HepG2 (cell line): Measurements from ENCODE around the gene PHOSPHO2. TPM values are rescaled to one million over a fixed set of nuclear protein-coding genes. Genes with fewer than 3 reads are reported as not detected.

Experiments used
- ATAC-seq: fragments of 200-7000 bp; cut with Tn5 transposase; 3 replicates; pipeline ENCODE4 v1.9.1; 2020; ENCODE audit warnings: mild to moderate bottlenecking, moderate library complexity
- BruUV-seq: library from RNA; stranded (reverse); fragments of 400-500 nt; replicated peaks from 2 replicates; lab custom pipeline; 2021; lab: Mats Ljungman, UMichigan
- CTCF ChIA-PET: fragments of 300-600 bp; formaldehyde crosslinking; extraction: SDS; loops from one replicate; lab custom pipeline; 2021; ENCODE audit warnings: low total read pairs, inconsistent platforms, low intra/inter-chr PET ratio; lab: Yijun Ruan, JAX
- POLR2A ChIA-PET: fragments of 350-600 bp; sonication (Branson Sonifier 250); formaldehyde crosslinking; loops from one replicate; lab custom pipeline; 2020; ENCODE audit warnings: antibody characterized with exemption, inconsistent platforms; lab: Yijun Ruan, JAX
- DNase-seq: peaks from one replicate; pipeline ENCODE4 v3.0.0-alpha.2; 2015; ENCODE audit warnings: low spot score
- FAIRE-seq: peaks from 3 replicates; lab custom pipeline; 2011; peaks lifted over from hg19 to GRCh38; lab: Jason Lieb, UNC
- H2AFZ ChIP-seq: one replicate; pipeline ENCODE4 v1.6.1; 2011; ENCODE audit warnings: low read length, inconsistent platforms
- H3K27ac ChIP-seq: fragments of 300-600 bp; 3 replicates; pipeline ENCODE4 v1.8.0; 2011; ENCODE audit warnings: mixed run types, mild to moderate bottlenecking, mixed read lengths, low read length, inconsistent platforms; ENCODE audit not compliant: insufficient read depth; ENCODE audit errors: extremely low read length
- H3K27me3 ChIP-seq, 2 experiments: fragments of 200-600 bp in 1 of 2; 2 replicates in 1 of 2; 3 replicates in 1 of 2; pipeline versions ENCODE4 v1.6.0 to v1.8.0; 2011; ENCODE audit warnings: low read length in 2 of 2, mild to moderate bottlenecking in 2 of 2, moderate library complexity in 2 of 2, inconsistent platforms in 1 of 2; ENCODE audit not compliant: insufficient read depth in 2 of 2, control insufficient read depth in 1 of 2
- H3K36me3 ChIP-seq, 2 experiments: fragments of 200-600 bp in 1 of 2; replicated peaks in 1 of 2; 2 replicates in 1 of 2; 3 replicates in 1 of 2; pipeline versions ENCODE4 v1.5.1 to v1.8.0; 2011; ENCODE audit warnings: low read length in 2 of 2, inconsistent platforms in 1 of 2; ENCODE audit not compliant: insufficient read depth in 2 of 2, control insufficient read depth in 1 of 2
- H3K4me1 ChIP-seq: 2 replicates; pipeline ENCODE4 v1.5.1; 2012; ENCODE audit warnings: low read length, inconsistent platforms; ENCODE audit not compliant: insufficient read depth
- H3K4me2 ChIP-seq: 2 replicates; pipeline ENCODE4 v1.6.0; 2011; ENCODE audit warnings: low read depth, low read length, inconsistent platforms
- H3K4me3 ChIP-seq, 3 experiments: fragments of 200-600 bp in 1 of 3; sonication (generic), shearing (Covaris generic) in 1 of 3; replicated peaks in 1 of 3; 2 replicates each; pipeline ENCODE4 v1.5.1; 2011 to 2016; ENCODE audit warnings: low read length in 3 of 3, inconsistent platforms in 2 of 3, low read depth in 2 of 3, mild to moderate bottlenecking in 2 of 3, control low read depth in 1 of 3, mixed read lengths in 1 of 3; ENCODE audit not compliant: insufficient read depth in 1 of 3
- H3K79me2 ChIP-seq: one replicate; pipeline ENCODE4 v1.6.1; 2011; ENCODE audit warnings: low read length, inconsistent platforms; ENCODE audit not compliant: insufficient read depth
- H3K9ac ChIP-seq: 2 replicates; pipeline ENCODE4 v1.6.0; 2011; ENCODE audit warnings: mild to moderate bottlenecking, low read depth, low read length, inconsistent platforms; ENCODE audit not compliant: insufficient read depth
- H3K9me3 ChIP-seq: 2 replicates; pipeline ENCODE4 v1.5.1; 2012; ENCODE audit warnings: mild to moderate bottlenecking, low read length
- H4K20me1 ChIP-seq: 2 replicates; pipeline ENCODE4 v1.6.0; 2011; ENCODE audit warnings: inconsistent platforms, mild to moderate bottlenecking, low read length, moderate library complexity; ENCODE audit not compliant: insufficient read depth
- DMTF1 ChIP-seq: sonication (generic); formaldehyde crosslinking; IDR thresholded peaks from 2 replicates; pipeline ENCODE4 v1.4.0; 2020; ENCODE audit warnings: mild to moderate bottlenecking, missing genetic modification reagents
- MAFG ChIP-seq: sonication (generic); formaldehyde crosslinking; IDR thresholded peaks from 2 replicates; pipeline ENCODE4 v1.5.1; 2020; ENCODE audit warnings: mild to moderate bottlenecking, missing genetic modification reagents
- MAX ChIP-seq: IDR thresholded peaks from 2 replicates; pipeline ENCODE4 v1.6.1; 2012; ENCODE audit warnings: inconsistent platforms
- MEIS2 ChIP-seq: sonication (generic); formaldehyde crosslinking; IDR thresholded peaks from 2 replicates; pipeline ENCODE4 v1.9.0; 2021; ENCODE audit warnings: mild to moderate bottlenecking, missing genetic modification reagents
- NR2C2 ChIP-seq: sonication (generic); formaldehyde crosslinking; IDR thresholded peaks from 2 replicates; pipeline ENCODE4 v1.4.0; 2020; ENCODE audit warnings: missing genetic modification reagents, mild to moderate bottlenecking, moderate library complexity, borderline replicate concordance
- ZNF333 ChIP-seq: sonication (generic); formaldehyde crosslinking; IDR thresholded peaks from 2 replicates; pipeline ENCODE4 v1.4.0; 2020; ENCODE audit warnings: mild to moderate bottlenecking, missing genetic modification reagents, borderline replicate concordance
- WGBS: methylation state at CpG from one replicate; pipeline ENCODE4 v1.1.6; 2017; ENCODE audit warnings: low lambda C conversion rate; 5-methylcytosine and 5-hydroxymethylcytosine counted together
- in situ Hi-C: cut with HindIII; loops from 2 replicates; pipeline ENCODE4 v1.10.0; 2017; ENCODE audit warnings: low pct_unique_long_range_greater_than_20kb; ENCODE audit not compliant: extremely low pct_ligation_motif_present
- intact Hi-C: fragments of 100-400 bp; cut with micrococcal nuclease; formaldehyde crosslinking; loops from one replicate; pipeline ENCODE4 v1.10.0; 2022; ENCODE audit not compliant: unreplicated experiment
- polyA plus RNA-seq, 8 experiments: library from polyadenylated mRNA; depleted of rRNA in 3 of 8; stranded (reverse) in 7 of 8; unstranded in 1 of 8; fragments of >200 nt; fragmentation: Illumina TruSeq in 4 of 8; extraction: Trizol in 4 of 8; gene quantifications; 2 replicates each; pipeline versions ENCODE4 v1.2.1 to v1.2.3, GENCODE V29; 2011 to 2016; ENCODE audit warnings: low read depth in 4 of 8, missing spikeins in 1 of 8, mixed read lengths in 1 of 8; ENCODE audit not compliant: insufficient read depth in 1 of 8
- total RNA-seq, 5 experiments: library from RNA; depleted of rRNA; stranded (reverse); fragments of >200 nt; fragmentation: Illumina TruSeq; extraction: Trizol; gene quantifications; 2 replicates each; pipeline ENCODE4 v1.2.3, GENCODE V29; 2016; ENCODE audit warnings: low read depth in 1 of 5

The PHOSPHO2 gene
- total and polyA plus RNA-seq, 2 of the 13 experiments (the other 11 are each of a cell fraction or from before 2014, with no cell fraction given), result 6.1 to 11.4 TPM

DNA sequence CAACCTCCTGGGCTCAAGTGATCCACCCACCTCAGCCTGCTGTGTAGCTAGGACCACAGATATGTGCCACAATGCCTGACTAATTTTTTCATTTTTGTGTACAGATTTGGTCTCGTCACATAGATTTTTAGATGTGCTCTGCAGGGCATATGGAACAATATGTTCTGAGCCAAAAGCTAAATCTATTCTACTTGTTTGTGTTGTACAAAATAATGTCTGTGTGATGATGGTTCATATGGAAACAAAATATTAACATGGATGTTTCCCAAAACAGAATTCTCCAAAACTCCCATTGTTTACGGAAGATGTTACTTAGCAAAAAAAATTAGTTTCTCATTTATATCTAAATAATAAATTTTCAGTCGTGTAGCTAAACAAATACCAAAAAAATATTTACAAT, 26.7 kb downstream of the PHOSPHO2 start:
- ChIA-PET POLR2A (interaction anchor here (1.3 kb wide), 1 partner anchor 13 kb away, joined by 4 read pairs; the partner anchor contains the start of gene KLHL23), CTCF (no interaction called here)
- FAIRE-seq, result no peak
- no peak for DNase-seq
- Histone ChIP-seq H3K36me3 (no peaks in the 10 kb centered on the region), H3K27ac (no peak overlapping the region), H3K9me3 (no peaks in the 10 kb centered on the region), H3K79me2 (no peaks in the 10 kb centered on the region), H3K4me2 (no peak overlapping the region), H3K4me3 (no peak overlapping the region), H4K20me1 (no peaks in the 10 kb centered on the region), H3K4me1 (peaks cover 38% of the 10 kb centered on the region), H3K9ac (no peak overlapping the region), H3K27me3 (no peaks in the 10 kb centered on the region), H2AFZ (no peak overlapping the region)
- TF ChIP-seq MAX (no peak), NR2C2 (CRISPR knock-in tag) (no peak), ZNF333 (no peak), DMTF1 (CRISPR knock-in tag) (no peak), MAFG (CRISPR knock-in tag) (no peak), MEIS2 (no peak)
- intact Hi-C loops, result no loop called here
- in situ Hi-C loops, result no loop called here
- ATAC-seq, result no peak
- WGBS, result 86% methylated on average over 3 of the region's 3 CpGs
- BruUV-seq, result no TSS peak
